Bone marrow (tissue), 2 donors: ENCODE measurements around the gene TTLL7.

Experiments used
- DNase-seq, 2 donors: peaks; one replicate each; lab custom pipeline; 2025; lab: John Stamatoyannopoulos, UW

Gene TTLL7

GRCh38 chr1:83816836-83817235 lies 182.1 kb downstream of the TTLL7 start:
- no peak for DNase-seq

- DNase-seq = no peak
Observed at GRCh38 chr1:83815330-83815729, 183.6 kb downstream of the TTLL7 start.
